ENCODE measurements around the gene RAB19. TPM values are rescaled to one million over a fixed set of nuclear protein-coding genes. Genes with fewer than 3 reads are reported as not detected.

Gene RAB19
- total and polyA plus RNA-seq, 2 donors (not counting 1 experiment from before 2014, with no cell fraction given) = 0.37 to 1.1 TPM

- no peaks in the 10 kb centered on the region for H3K9me3 Mint-ChIP-seq (ENCODE audit: insufficient read depth)
- peaks cover 6% of the 10 kb centered on the region for H3K27me3 Mint-ChIP-seq
- Histone ChIP-seq H4K20me1 (ENCODE audit: control insufficient read depth, insufficient read depth, low read length, poor library complexity, severe bottlenecking) (no peaks in the 10 kb centered on the region), H3K4me1 (ENCODE audit: control insufficient read depth in 2 of 2, insufficient read depth in 2 of 2, low read length in 2 of 2) (no peaks in the 10 kb centered on the region), H3K27me3 (replicated peaks in 1 of 4; ENCODE audit: control extremely low read depth in 1 of 4, control insufficient read depth in 3 of 4, insufficient read depth in 4 of 4, low read length in 3 of 4) (no peaks in the 10 kb centered on the region), H3K36me3 (replicated peaks in 1 of 2; ENCODE audit: control extremely low read depth in 1 of 2, control insufficient read depth in 1 of 2, extremely low read depth in 1 of 2, insufficient read depth in 2 of 2, low read length in 1 of 2) (peaks cover 0 to 1% of the 10 kb centered on the region in 2 experiments), H3K27ac (ENCODE audit: low read length in 2 of 2) (no peak overlapping the region), H3K79me2 (ENCODE audit: control insufficient read depth, insufficient read depth, low read length) (no peaks in the 10 kb centered on the region), H3K9ac (ENCODE audit: low read length) (no peak overlapping the region), H3K4me3 (ENCODE audit: control extremely low read depth in 1 of 5, extremely low read depth in 1 of 5, insufficient read depth in 1 of 5, low read depth in 2 of 5, low read length in 4 of 5) (no peak overlapping the region), H3K9me3 (ENCODE audit: control extremely low read depth in 1 of 3, control insufficient read depth in 2 of 3, insufficient read depth in 1 of 3, low read length in 2 of 3) (no peaks in the 10 kb centered on the region), H2AFZ (ENCODE audit: insufficient read depth, low read depth, low read length, poor library complexity, severe bottlenecking) (no peak overlapping the region), H3K4me2 (replicated peaks; ENCODE audit: low read depth, low read length, poor library complexity, severe bottlenecking) (no peak overlapping the region)
- no peaks in the 10 kb centered on the region for H3K4me1 Mint-ChIP-seq
- DNase-seq = no peak
- no peak for TF ChIP-seq EZH2 (IDR thresholded peaks at IDR 0.05; ENCODE audit: borderline replicate concordance, insufficient read depth, low read depth, low read length, poor library complexity, severe bottlenecking)
- TF ChIP-seq, protein P1, sequence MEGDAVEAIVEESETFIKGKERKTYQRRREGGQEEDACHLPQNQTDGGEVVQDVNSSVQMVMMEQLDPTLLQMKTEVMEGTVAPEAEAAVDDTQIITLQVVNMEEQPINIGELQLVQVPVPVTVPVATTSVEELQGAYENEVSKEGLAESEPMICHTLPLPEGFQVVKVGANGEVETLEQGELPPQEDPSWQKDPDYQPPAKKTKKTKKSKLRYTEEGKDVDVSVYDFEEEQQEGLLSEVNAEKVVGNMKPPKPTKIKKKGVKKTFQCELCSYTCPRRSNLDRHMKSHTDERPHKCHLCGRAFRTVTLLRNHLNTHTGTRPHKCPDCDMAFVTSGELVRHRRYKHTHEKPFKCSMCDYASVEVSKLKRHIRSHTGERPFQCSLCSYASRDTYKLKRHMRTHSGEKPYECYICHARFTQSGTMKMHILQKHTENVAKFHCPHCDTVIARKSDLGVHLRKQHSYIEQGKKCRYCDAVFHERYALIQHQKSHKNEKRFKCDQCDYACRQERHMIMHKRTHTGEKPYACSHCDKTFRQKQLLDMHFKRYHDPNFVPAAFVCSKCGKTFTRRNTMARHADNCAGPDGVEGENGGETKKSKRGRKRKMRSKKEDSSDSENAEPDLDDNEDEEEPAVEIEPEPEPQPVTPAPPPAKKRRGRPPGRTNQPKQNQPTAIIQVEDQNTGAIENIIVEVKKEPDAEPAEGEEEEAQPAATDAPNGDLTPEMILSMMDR (IDR thresholded peaks at IDR 0.05) = no peak
- 40% methylated on average over 1 of the region's 4 CpGs for WGBS (ENCODE audit: insufficient coverage)
- H3K27ac Mint-ChIP-seq = no peak overlapping the region
- POLR2A ChIA-PET = no interaction called here
- CTCF ChIA-PET = no interaction called here
- H3K4me3 Mint-ChIP-seq = no peak overlapping the region
- intact Hi-C loops (cut with micrococcal nuclease) = no loop called here
- ATAC-seq (ENCODE audit: low read depth) = no peak
Measured at GRCh38 chr7:140418653-140419052, 14.8 kb downstream of the RAB19 start.

DNA sequence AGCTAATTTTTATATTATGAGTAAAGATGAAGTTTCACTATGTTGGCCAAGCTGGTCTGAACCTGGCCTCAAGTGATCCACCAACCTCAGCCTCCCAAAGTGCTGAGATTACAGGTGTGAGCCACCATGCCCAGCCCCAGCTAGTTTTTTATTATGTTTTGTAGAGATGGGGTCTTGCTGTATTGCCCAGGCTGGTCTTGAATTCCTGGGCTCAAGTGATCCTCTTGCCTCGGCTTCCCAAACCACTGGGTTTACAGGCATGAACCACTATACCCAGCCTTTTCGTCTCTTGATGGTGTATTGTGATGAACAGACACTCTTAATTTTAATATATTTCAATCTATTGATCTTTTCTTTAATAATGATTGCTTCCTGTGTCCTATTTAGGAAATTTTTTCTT is 17.7 kb downstream of the RAB19 start:
- Histone ChIP-seq H3K27ac (ENCODE audit: low read length in 2 of 2) (no peak overlapping the region), H3K9ac (ENCODE audit: low read length) (no peak overlapping the region), H2AFZ (ENCODE audit: insufficient read depth, low read depth, low read length, poor library complexity, severe bottlenecking) (no peak overlapping the region), H3K4me2 (replicated peaks; ENCODE audit: low read depth, low read length, poor library complexity, severe bottlenecking) (no peak overlapping the region), H3K4me1 (ENCODE audit: control insufficient read depth in 2 of 2, insufficient read depth in 2 of 2, low read length in 2 of 2) (no peaks in the 10 kb centered on the region), H3K4me3 (ENCODE audit: control extremely low read depth in 1 of 5, extremely low read depth in 1 of 5, insufficient read depth in 1 of 5, low read depth in 2 of 5, low read length in 4 of 5) (no peak overlapping the region), H3K36me3 (replicated peaks in 1 of 2; ENCODE audit: control extremely low read depth in 1 of 2, control insufficient read depth in 1 of 2, extremely low read depth in 1 of 2, insufficient read depth in 2 of 2, low read length in 1 of 2) (no peaks in the 10 kb centered on the region), H3K79me2 (ENCODE audit: control insufficient read depth, insufficient read depth, low read length) (no peaks in the 10 kb centered on the region), H4K20me1 (ENCODE audit: control insufficient read depth, insufficient read depth, low read length, poor library complexity, severe bottlenecking) (no peaks in the 10 kb centered on the region), H3K27me3 (replicated peaks in 1 of 4; ENCODE audit: control extremely low read depth in 1 of 4, control insufficient read depth in 3 of 4, insufficient read depth in 4 of 4, low read length in 3 of 4) (no peaks in the 10 kb centered on the region), H3K9me3 (ENCODE audit: control extremely low read depth in 1 of 3, control insufficient read depth in 2 of 3, insufficient read depth in 1 of 3, low read length in 2 of 3) (no peaks in the 10 kb centered on the region)
- no peak for ATAC-seq (ENCODE audit: low read depth)
- no peak for DNase-seq
- no peak overlapping the region for H3K4me3 Mint-ChIP-seq
- intact Hi-C loops (cut with micrococcal nuclease) = no loop called here
- H3K9me3 Mint-ChIP-seq (ENCODE audit: insufficient read depth) = no peaks in the 10 kb centered on the region
- H3K4me1 Mint-ChIP-seq = no peaks in the 10 kb centered on the region
- TF ChIP-seq, protein P1 (IDR thresholded peaks at IDR 0.05) = no peak
- no peak for TF ChIP-seq EZH2 (IDR thresholded peaks at IDR 0.05; ENCODE audit: borderline replicate concordance, insufficient read depth, low read depth, low read length, poor library complexity, severe bottlenecking)
- H3K27ac Mint-ChIP-seq = no peak overlapping the region
- no CpG with 5 or more reads among the region's 2 CpGs for WGBS (ENCODE audit: insufficient coverage)
- ChIA-PET CTCF (no interaction called here), POLR2A (no interaction called here)
- peaks cover under 1% of the 10 kb centered on the region for H3K27me3 Mint-ChIP-seq
